Gastrocnemius medialis (tissue), 4 donors: ENCODE results near the gene TTLL8. TPM values are rescaled to one million over a fixed set of nuclear protein-coding genes. Genes with fewer than 3 reads are reported as not detected.

ENCODE experiments used
- ATAC-seq, 2 donors: fragments of 150-250 bp; one replicate each; pipeline ENCODE4 v1.9.1; 2016
- DNase-seq, 2 donors: peaks; one replicate each; pipeline ENCODE4 v3.0.0-alpha.2; 2019
- H3K27ac ChIP-seq, 4 donors: fragments of 200-600 bp; sonication (generic); 1 replicate in 1 of 4; 2 replicates in 3 of 4; pipeline ENCODE4 v1.5.1; 2016 to 2018; ENCODE audit warnings: mild to moderate bottlenecking in 2 of 4, moderate library complexity in 1 of 4
- H3K27me3 ChIP-seq, 3 donors: fragments of 200-600 bp; sonication (generic) in 2 of 3; 1 replicate in 1 of 3; 2 replicates in 2 of 3; pipeline versions ENCODE4 v1.5.1 to v1.6.0; 2016 to 2019; ENCODE audit warnings: mild to moderate bottlenecking in 1 of 3, moderate library complexity in 1 of 3
- H3K36me3 ChIP-seq, 2 donors: fragments of 200-600 bp; sonication (generic) in 1 of 2; one replicate each; pipeline ENCODE4 v1.5.1; 2017 to 2018
- H3K4me1 ChIP-seq, 2 donors: fragments of 200-600 bp; sonication (generic) in 1 of 2; one replicate each; pipeline ENCODE4 v1.5.1; 2016 to 2017; ENCODE audit warnings: mild to moderate bottlenecking in 2 of 2
- H3K4me3 ChIP-seq, 4 donors: fragments of 200-600 bp; sonication (generic) in 3 of 4; 1 replicate in 1 of 4; 2 replicates in 3 of 4; pipeline ENCODE4 v1.5.1; 2016 to 2019; ENCODE audit warnings: mild to moderate bottlenecking in 2 of 4
- H3K9me3 ChIP-seq, 3 donors: fragments of 200-600 bp; sonication (generic) in 2 of 3; 1 replicate in 1 of 3; 2 replicates in 2 of 3; pipeline ENCODE4 v1.5.1; 2016 to 2019
- POLR2A ChIP-seq, 2 donors: fragments of 450-650 bp; IDR thresholded peaks; one replicate each; pipeline ENCODE4 v1.6.1; 2017; ENCODE audit warnings: antibody characterized with exemption in 2 of 2, mild to moderate bottlenecking in 2 of 2, moderate library complexity in 2 of 2
- in situ Hi-C, 4 donors: fragments of 200-750 bp; cut with MboI; loops; one replicate each; pipeline versions ENCODE4 v1.15.0 to v1.8.0; 2017; ENCODE audit warnings: low sequenced_read_pairs in 4 of 4
- intact Hi-C: fragments of 100-400 bp; cut with DNase I; formaldehyde crosslinking; loops from one replicate; pipeline ENCODE4 v1.15.1; 2023; ENCODE audit warnings: low total_unique reads
- total RNA-seq, 4 donors: library from RNA; depleted of rRNA; stranded (reverse); fragments of >200 nt; gene quantifications; one replicate each; pipeline versions ENCODE4 v1.1.0 to v1.2.3, GENCODE V29; 2016
- TF ChIP-seq, protein P1 (sequence below), 5 experiments: fragments of 450-650 bp in 3 of 5; fragments of 200-600 bp in 2 of 5; sonication (generic) in 2 of 5; IDR thresholded peaks in 4 of 5; conservative IDR thresholded peaks in 1 of 5; 1 replicate in 4 of 5; 2 replicates in 1 of 5; pipeline ENCODE4 v1.5.1; 2016 to 2019; ENCODE audit warnings: antibody characterized with exemption in 5 of 5, mild to moderate bottlenecking in 3 of 5, moderate library complexity in 3 of 5

Gene TTLL8
- total RNA-seq, 4 donors from 2014 or later, result not detected

DNA sequence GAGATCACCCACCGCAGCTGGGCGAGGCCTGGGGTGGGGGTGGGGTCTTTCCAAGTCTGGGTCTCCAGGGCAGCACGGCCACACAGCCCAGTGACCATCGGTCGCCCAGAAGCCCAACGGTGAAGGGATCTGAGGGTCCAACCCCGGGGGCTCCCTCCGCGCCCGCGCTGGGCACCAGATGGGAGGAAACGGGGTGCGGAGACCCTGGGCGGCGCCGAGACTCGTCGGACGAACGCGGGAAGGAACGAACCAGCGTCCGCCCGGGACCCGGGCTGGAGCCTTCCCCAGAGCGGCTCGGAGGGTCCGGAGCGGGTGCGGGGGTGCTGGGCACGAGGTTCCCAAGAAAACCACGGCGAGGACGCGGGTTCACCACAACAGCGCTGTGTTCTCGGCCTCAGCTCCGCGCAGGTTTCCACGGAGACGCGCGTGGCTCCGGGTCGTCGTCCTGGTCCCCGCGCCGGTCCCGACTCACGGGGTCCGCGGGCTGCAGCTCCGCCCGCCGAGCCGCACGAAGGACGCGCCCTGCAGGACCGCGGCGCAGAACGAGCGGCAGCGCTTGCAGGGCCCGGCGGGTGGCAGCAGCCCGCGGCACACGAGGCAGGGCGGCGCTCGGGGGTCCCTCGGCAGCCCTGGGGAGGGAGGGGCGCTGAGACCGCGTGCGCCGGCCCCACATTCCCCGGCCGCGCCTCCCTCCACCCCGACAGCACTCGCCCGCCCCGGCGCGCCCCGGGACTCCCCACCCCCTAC is 43.3 kb downstream of the TTLL8 start:
- Histone ChIP-seq H3K9me3 (no peaks in the 10 kb centered on the region), H3K36me3 (no peaks in the 10 kb centered on the region), H3K27ac (no peak overlapping the region), H3K27me3 (peaks cover 64 to 81% (median 76%) of the 10 kb centered on the region in 3 donors), H3K4me3 (no peak overlapping the region), H3K4me1 (no peaks in the 10 kb centered on the region)
- ATAC-seq (no peak), DNase-seq (no peak)
- in situ Hi-C loops, result no loop called here
- TF ChIP-seq POLR2A (IDR thresholded peaks at IDR 0.05), result no peak
- TF ChIP-seq, protein P1, sequence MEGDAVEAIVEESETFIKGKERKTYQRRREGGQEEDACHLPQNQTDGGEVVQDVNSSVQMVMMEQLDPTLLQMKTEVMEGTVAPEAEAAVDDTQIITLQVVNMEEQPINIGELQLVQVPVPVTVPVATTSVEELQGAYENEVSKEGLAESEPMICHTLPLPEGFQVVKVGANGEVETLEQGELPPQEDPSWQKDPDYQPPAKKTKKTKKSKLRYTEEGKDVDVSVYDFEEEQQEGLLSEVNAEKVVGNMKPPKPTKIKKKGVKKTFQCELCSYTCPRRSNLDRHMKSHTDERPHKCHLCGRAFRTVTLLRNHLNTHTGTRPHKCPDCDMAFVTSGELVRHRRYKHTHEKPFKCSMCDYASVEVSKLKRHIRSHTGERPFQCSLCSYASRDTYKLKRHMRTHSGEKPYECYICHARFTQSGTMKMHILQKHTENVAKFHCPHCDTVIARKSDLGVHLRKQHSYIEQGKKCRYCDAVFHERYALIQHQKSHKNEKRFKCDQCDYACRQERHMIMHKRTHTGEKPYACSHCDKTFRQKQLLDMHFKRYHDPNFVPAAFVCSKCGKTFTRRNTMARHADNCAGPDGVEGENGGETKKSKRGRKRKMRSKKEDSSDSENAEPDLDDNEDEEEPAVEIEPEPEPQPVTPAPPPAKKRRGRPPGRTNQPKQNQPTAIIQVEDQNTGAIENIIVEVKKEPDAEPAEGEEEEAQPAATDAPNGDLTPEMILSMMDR (IDR thresholded peaks at IDR 0.05 in 4 of 5, conservative IDR thresholded peaks at IDR 0.05 in 1 of 5), result no peak
- intact Hi-C loops, result no loop called here

DNA sequence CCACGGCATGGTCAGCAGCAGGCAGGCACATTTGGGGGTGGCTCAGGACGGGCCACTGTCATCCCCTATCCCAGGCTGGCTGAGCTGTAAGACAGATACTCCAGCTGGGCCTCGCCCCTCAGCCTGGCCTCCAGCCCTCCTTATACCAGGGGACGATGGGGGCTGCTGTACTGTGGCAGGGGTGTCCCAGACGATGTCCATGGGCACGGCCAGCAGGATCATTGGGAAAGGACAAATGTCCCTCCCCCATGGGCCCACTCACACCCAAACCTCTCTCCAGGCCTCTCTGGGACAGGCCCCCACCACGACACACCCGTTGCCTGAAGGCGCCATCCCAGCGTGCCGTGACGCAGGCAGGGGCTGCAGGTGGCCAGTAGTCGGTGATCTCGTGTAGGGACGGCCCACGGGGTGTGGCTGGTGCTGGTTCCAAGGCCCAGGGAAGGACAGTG is 44.0 kb downstream of the TTLL8 start:
- no peak overlapping the region for H3K4me3 ChIP-seq
- H3K36me3 ChIP-seq, result no peaks in the 10 kb centered on the region
- H3K9me3 ChIP-seq, result no peaks in the 10 kb centered on the region
- in situ Hi-C loops (no loop called here), intact Hi-C loops (no loop called here)
- peaks cover 66 to 85% (median 75%) of the 10 kb centered on the region in 3 donors for H3K27me3 ChIP-seq
- DNase-seq (no peak), ATAC-seq (no peak)
- H3K4me1 ChIP-seq, result no peaks in the 10 kb centered on the region
- no peak overlapping the region for H3K27ac ChIP-seq
- TF ChIP-seq, protein P1 (IDR thresholded peaks at IDR 0.05 in 4 of 5, conservative IDR thresholded peaks at IDR 0.05 in 1 of 5), result no peak
- TF ChIP-seq POLR2A (IDR thresholded peaks at IDR 0.05), result no peak

DNA sequence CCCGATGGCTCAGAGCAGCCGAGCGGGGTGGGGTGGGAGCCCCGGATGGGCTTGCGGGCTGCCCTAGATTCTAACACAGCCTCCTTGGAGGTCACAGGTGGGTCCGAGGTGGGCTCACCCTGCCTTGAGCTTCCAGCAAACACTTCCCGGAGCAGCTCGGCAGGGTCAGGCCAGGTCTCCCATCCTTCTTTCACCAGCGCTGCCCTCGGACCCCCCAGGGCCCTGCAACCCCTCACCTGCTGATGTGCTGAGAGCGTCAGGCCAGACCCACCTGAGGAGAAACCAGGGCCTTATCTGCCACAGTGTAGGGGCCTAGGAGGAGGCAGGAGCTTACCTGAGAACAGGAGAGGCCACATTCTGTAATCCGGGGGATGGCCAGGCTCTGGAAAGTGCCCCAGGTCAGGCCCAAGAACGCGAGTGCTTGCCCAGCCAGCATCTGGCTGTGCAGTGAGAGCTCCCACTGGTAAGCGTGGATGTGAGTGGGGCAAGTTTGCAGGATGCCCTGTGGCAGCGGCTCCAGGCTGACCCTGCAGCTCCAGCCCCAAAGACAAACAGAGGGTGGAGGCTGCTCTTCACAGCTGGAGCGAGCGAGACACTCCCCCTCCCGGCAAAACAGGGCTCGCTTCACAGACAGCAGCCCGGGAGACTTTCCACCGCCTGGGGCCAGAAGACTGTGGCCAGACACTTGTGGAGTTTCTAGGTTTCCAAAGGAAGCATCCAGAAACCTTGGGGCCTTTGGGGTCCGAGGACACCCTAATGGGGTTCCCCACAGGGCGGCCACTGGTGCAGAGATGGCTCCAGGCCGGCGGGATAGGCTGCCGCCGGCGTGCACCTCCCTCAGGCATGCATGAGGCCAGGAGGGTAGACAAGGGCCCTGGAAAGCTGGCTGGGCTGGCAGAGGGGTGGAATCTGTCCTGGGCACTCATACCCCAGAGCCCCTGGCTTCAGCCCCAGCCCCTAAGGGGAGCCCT is 45.6 kb downstream of the TTLL8 start, which contains the start of gene IL17REL:
IL17REL (minus strand) TSS at position 555 of the 971 bp plus-strand sequence; CDS start at position 436, 119 bp downstream.
- peaks cover 66 to 79% (median 71%) of the 10 kb centered on the region in 3 donors for H3K27me3 ChIP-seq
- ATAC-seq (no peak), DNase-seq (no peak)
- in situ Hi-C loops, result no loop called here
- H3K36me3 ChIP-seq, result no peaks in the 10 kb centered on the region
- no peak within 1 kb of the TSS for H3K27ac ChIP-seq
- no peak for TF ChIP-seq POLR2A (IDR thresholded peaks at IDR 0.05)
- TF ChIP-seq, protein P1 (IDR thresholded peaks at IDR 0.05 in 4 of 5, conservative IDR thresholded peaks at IDR 0.05 in 1 of 5), result peak in 1 of 5 experiments; percentile 14
- H3K4me1 ChIP-seq, result no peaks in the 10 kb centered on the region
- no peaks in the 10 kb centered on the region for H3K9me3 ChIP-seq
- intact Hi-C loops, result no loop called here
- H3K4me3 ChIP-seq, result no peak within 1 kb of the TSS

DNA sequence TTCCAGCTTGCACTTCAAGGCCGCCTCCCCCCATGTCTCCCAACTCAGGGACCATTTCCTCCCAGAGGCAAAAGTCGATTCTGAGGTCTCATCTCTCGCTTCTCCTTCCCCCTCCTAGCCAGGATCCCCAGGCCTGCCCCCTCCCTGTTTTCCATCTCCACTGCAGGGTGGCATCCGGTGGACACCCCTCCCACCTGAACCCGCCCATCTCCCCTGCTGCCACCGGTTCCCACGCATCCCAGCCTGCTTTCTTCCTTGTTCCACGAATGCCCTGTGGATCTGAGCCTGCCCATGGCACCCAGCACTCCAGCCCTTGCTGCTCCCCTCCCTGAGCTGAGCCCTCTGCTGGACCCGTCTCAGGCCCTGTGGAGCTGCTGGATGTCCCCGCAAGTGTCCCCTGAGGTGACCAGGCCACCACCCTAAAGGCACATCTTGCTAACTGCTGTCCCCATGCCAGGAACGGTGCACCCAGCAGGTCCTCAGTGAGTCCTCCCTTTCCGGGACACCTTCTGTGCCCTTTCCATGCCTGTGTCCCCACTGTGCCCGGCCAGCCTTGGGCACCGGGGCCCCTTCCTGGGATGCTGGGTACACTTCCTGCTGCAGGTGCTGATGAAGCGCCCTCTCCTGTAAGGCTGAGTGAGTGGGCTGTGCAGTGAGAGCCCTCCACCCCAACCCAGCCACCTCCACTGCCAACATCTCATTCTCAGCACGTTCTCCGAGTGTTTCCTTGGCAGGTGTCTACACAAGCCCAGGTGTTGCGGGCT is 46.5 kb downstream of the TTLL8 start:
- TF ChIP-seq POLR2A (IDR thresholded peaks at IDR 0.05), result no peak
- TF ChIP-seq, protein P1 (IDR thresholded peaks at IDR 0.05 in 4 of 5, conservative IDR thresholded peaks at IDR 0.05 in 1 of 5), result no peak
- no peak overlapping the region for H3K4me3 ChIP-seq
- no peaks in the 10 kb centered on the region for H3K36me3 ChIP-seq
- H3K9me3 ChIP-seq, result no peaks in the 10 kb centered on the region
- no peak for ATAC-seq
- H3K27ac ChIP-seq, result no peak overlapping the region
- in situ Hi-C loops, result no loop called here
- no peak for DNase-seq
- H3K27me3 ChIP-seq, result peaks cover 59 to 70% (median 65%) of the 10 kb centered on the region in 3 donors
- H3K4me1 ChIP-seq, result no peaks in the 10 kb centered on the region
- intact Hi-C loops, result no loop called here
